Upper lobe of left lung (tissue), 6 donors: ENCODE measurements around the gene CNTLN. TPM values are rescaled to one million over a fixed set of nuclear protein-coding genes. Genes with fewer than 3 reads are reported as not detected.

Experiments used
- ATAC-seq, 2 donors: fragments of 200-7000 bp; cut with Tn5 transposase; one replicate each; pipeline ENCODE4 v1.9.1; 2022; ENCODE audit warnings: mild to moderate bottlenecking in 2 of 2, moderate library complexity in 2 of 2; ENCODE audit not compliant: low FRiP score in 2 of 2
- DNase-seq, 2 donors: peaks; one replicate each; pipeline ENCODE4 v3.0.0-alpha.2; 2019 to 2020
- H3K27ac ChIP-seq, 4 donors: fragments of 200-600 bp; sonication (generic); one replicate each; pipeline ENCODE4 v1.5.1; 2016 to 2019
- H3K27me3 ChIP-seq, 4 donors: fragments of 200-600 bp; sonication (generic); one replicate each; pipeline ENCODE4 v1.5.1; 2017 to 2019
- H3K36me3 ChIP-seq, 4 donors: fragments of 200-600 bp; sonication (generic); one replicate each; pipeline ENCODE4 v1.5.1; 2016 to 2019
- H3K4me1 ChIP-seq, 4 donors: fragments of 200-600 bp; sonication (generic); one replicate each; pipeline ENCODE4 v1.5.1; 2018 to 2019
- H3K4me3 ChIP-seq, 4 donors: fragments of 200-600 bp; sonication (generic); one replicate each; pipeline ENCODE4 v1.5.1; 2017 to 2019; ENCODE audit warnings: mild to moderate bottlenecking in 2 of 4, moderate library complexity in 1 of 4
- H3K9me3 ChIP-seq, 4 donors: fragments of 200-600 bp; sonication (generic); one replicate each; pipeline ENCODE4 v1.5.1; 2018 to 2019
- EP300 ChIP-seq, 4 donors: sonication (generic); formaldehyde crosslinking; IDR thresholded peaks; one replicate each; pipeline ENCODE4 v1.5.1; 2017; ENCODE audit warnings: antibody characterized with exemption in 4 of 4, control low read depth in 2 of 4
- POLR2A ChIP-seq, 4 donors: fragments of 450-650 bp; IDR thresholded peaks; one replicate each; pipeline ENCODE4 v1.5.1; 2016 to 2017; ENCODE audit warnings: antibody characterized with exemption in 4 of 4, mild to moderate bottlenecking in 2 of 4
- POLR2AphosphoS5 ChIP-seq, 2 donors: sonication (generic); formaldehyde crosslinking; IDR thresholded peaks; one replicate each; pipeline ENCODE4 v1.5.1; 2017; ENCODE audit warnings: antibody characterized with exemption in 2 of 2
- WGBS, 2 donors: methylation state at CpG; one replicate each; pipeline ENCODE4 v1.1.5; 2017 to 2018; 5-methylcytosine and 5-hydroxymethylcytosine counted together
- total RNA-seq, 6 donors: library from RNA; depleted of rRNA in 4 of 6; stranded (reverse); fragments of >200 nt in 4 of 6; gene quantifications; one replicate each; pipeline versions ENCODE4 v1.1.0 to v1.2.1, GENCODE V29; 2016 to 2021
- TF ChIP-seq, protein P1 (sequence below), 6 experiments: fragments of 450-650 bp in 4 of 6; fragments of 200-600 bp in 2 of 6; sonication (generic) in 2 of 6; IDR thresholded peaks; one replicate each; pipeline ENCODE4 v1.5.1; 2016 to 2019; ENCODE audit warnings: antibody characterized with exemption in 6 of 6
- donor health status: DM: no; HTN: no; CAD: no; lungs with moderate emphysema.
- donor health status: DM: no; HTN: yes; CAD: no; lungs with severe emphysema.

CNTLN gene
- total RNA-seq, 6 donors from 2014 or later = 5.5 to 58.7 (median 8.4) TPM

DNA sequence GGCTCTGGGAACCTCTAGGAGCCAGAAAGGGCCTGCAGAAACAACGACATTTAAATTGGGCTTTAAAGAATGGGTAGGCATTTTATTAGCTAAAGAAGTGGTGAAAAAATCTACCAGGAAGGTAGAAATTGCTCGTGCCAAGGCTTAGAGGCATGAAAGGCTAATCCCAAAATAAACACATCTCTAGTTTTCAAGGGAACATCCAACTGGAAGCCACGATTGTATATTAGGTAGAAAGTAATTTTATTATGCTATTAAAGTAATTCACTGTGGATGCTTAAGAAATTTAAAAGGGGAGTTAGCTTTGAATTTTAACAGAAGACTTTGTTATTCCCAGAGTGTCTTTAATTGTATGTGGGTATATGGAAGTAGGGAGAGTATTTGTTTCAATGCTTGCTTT, 17.5 kb upstream of the CNTLN start:
- 67% methylated on average over 3 of the region's 3 CpGs for WGBS, 2 donors
- Histone ChIP-seq H3K27ac (no peak overlapping the region), H3K4me1 (peaks cover 0 to 3% (median 0%) of the 10 kb centered on the region in 4 donors), H3K36me3 (no peaks in the 10 kb centered on the region), H3K9me3 (no peaks in the 10 kb centered on the region), H3K4me3 (no peak overlapping the region), H3K27me3 (no peaks in the 10 kb centered on the region)
- no peak for ATAC-seq
- TF ChIP-seq EP300 (IDR thresholded peaks at IDR 0.05) (no peak), POLR2A (IDR thresholded peaks at IDR 0.05) (no peak), POLR2AphosphoS5 (IDR thresholded peaks at IDR 0.05) (no peak)
- TF ChIP-seq, protein P1, sequence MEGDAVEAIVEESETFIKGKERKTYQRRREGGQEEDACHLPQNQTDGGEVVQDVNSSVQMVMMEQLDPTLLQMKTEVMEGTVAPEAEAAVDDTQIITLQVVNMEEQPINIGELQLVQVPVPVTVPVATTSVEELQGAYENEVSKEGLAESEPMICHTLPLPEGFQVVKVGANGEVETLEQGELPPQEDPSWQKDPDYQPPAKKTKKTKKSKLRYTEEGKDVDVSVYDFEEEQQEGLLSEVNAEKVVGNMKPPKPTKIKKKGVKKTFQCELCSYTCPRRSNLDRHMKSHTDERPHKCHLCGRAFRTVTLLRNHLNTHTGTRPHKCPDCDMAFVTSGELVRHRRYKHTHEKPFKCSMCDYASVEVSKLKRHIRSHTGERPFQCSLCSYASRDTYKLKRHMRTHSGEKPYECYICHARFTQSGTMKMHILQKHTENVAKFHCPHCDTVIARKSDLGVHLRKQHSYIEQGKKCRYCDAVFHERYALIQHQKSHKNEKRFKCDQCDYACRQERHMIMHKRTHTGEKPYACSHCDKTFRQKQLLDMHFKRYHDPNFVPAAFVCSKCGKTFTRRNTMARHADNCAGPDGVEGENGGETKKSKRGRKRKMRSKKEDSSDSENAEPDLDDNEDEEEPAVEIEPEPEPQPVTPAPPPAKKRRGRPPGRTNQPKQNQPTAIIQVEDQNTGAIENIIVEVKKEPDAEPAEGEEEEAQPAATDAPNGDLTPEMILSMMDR (IDR thresholded peaks at IDR 0.05) = no peak
- no peak for DNase-seq

DNA sequence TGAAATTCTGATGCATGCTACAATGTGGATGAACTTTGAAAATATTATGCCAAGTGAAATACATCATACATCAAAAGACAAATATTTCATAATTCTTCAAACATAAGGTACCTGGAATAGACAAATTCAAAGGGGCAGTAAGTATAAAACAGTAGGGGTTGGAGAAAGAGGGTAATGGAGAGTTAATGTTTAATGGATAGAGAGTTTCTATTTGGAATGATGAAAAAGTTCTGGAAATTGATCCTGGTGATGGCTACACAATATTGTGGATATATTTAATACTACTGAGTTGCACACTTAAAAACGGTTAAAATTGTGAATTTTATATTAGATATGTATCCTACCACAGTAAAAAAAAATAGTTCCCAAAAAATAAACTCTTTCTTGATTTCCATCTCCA, 14.6 kb upstream of the CNTLN start:
- Histone ChIP-seq H3K4me1 (peaks cover 0 to 3% (median 0%) of the 10 kb centered on the region in 4 donors), H3K27ac (no peak overlapping the region), H3K4me3 (no peak overlapping the region), H3K27me3 (no peaks in the 10 kb centered on the region), H3K9me3 (no peaks in the 10 kb centered on the region), H3K36me3 (no peaks in the 10 kb centered on the region)
- TF ChIP-seq POLR2A (IDR thresholded peaks at IDR 0.05) = no peak
- TF ChIP-seq, protein P1 (IDR thresholded peaks at IDR 0.05) = no peak
- TF ChIP-seq EP300 (IDR thresholded peaks at IDR 0.05) = no peak
- TF ChIP-seq POLR2AphosphoS5 (IDR thresholded peaks at IDR 0.05) = no peak
- WGBS, 2 donors = 90% methylated on average over 1 of the region's 1 CpG
- ATAC-seq (no peak), DNase-seq (no peak)

GRCh38 chr9:17121264-17121663, 13.6 kb upstream of the CNTLN start:
- peaks cover 0 to 3% (median 0%) of the 10 kb centered on the region in 4 donors for H3K4me1 ChIP-seq
- no peak for TF ChIP-seq POLR2A (IDR thresholded peaks at IDR 0.05)
- no peak for TF ChIP-seq EP300 (IDR thresholded peaks at IDR 0.05)
- TF ChIP-seq POLR2AphosphoS5 (IDR thresholded peaks at IDR 0.05) = no peak
- TF ChIP-seq, protein P1 (IDR thresholded peaks at IDR 0.05) = no peak
- no peak for DNase-seq
- H3K36me3 ChIP-seq = no peaks in the 10 kb centered on the region
- 90 to 91% methylated on average over 2 of the region's 2 CpGs for WGBS, 2 donors
- H3K27ac ChIP-seq = no peak overlapping the region
- H3K4me3 ChIP-seq = no peak overlapping the region
- ATAC-seq = no peak
- H3K9me3 ChIP-seq = no peaks in the 10 kb centered on the region
- H3K27me3 ChIP-seq = no peaks in the 10 kb centered on the region

DNA sequence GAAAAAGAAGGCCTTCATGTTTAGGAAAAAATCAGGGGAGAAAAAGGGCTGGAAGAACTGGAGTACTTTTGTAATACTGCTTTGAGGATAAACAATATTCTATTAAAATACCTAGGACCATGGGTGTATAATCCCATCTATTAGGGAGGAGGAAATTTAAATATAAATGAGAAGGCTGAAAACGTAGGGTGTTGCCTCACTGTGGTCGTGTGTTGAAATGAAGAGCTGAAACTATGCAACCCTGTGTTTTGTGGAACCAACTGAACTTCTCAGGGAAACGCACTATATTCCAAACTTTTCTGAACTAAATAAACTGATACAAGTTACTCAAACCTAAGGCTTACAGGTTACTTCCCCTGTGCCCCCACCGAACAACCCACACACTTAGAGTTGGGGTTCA, 4.5 kb upstream of the CNTLN start:
- DNase-seq = no peak
- no peak for ATAC-seq
- Histone ChIP-seq H3K4me3 (no peak overlapping the region), H3K36me3 (no peaks in the 10 kb centered on the region), H3K9me3 (no peaks in the 10 kb centered on the region), H3K27me3 (no peaks in the 10 kb centered on the region), H3K4me1 (peaks cover 5 to 7% (median 6%) of the 10 kb centered on the region in 4 donors), H3K27ac (no peak overlapping the region)
- 59 to 74% methylated on average over 4 of the region's 4 CpGs for WGBS, 2 donors
- TF ChIP-seq, protein P1 (IDR thresholded peaks at IDR 0.05) = no peak
- TF ChIP-seq POLR2A (IDR thresholded peaks at IDR 0.05) = no peak
- TF ChIP-seq EP300 (IDR thresholded peaks at IDR 0.05) = no peak
- TF ChIP-seq POLR2AphosphoS5 (IDR thresholded peaks at IDR 0.05) = no peak

DNA sequence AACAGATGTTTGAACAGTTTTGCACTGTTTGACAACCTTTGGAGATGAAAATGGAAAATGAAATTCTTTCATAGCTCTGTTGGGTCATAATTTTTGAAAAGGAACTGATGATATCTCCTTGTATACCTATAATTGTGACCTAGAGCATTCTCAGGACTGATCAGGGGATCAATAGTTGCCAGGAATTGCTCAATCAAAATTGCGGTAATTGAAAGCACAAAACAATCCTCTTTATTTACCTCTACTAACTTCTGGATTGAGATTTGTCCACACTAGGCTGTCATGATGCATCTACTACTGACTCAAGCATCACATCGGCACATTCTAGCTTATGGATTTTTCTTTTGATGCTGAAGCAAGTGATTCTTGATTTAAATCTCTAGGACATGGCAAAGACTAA, 4.1 kb upstream of the CNTLN start:
- no peaks in the 10 kb centered on the region for H3K9me3 ChIP-seq
- no peak for DNase-seq
- TF ChIP-seq EP300 (IDR thresholded peaks at IDR 0.05) (no peak), POLR2AphosphoS5 (IDR thresholded peaks at IDR 0.05) (no peak), POLR2A (IDR thresholded peaks at IDR 0.05) (no peak)
- TF ChIP-seq, protein P1 (IDR thresholded peaks at IDR 0.05) = no peak
- H3K27ac ChIP-seq = no peak overlapping the region
- WGBS, 2 donors = 81 to 84% methylated on average over 2 of the region's 2 CpGs
- no peaks in the 10 kb centered on the region for H3K27me3 ChIP-seq
- H3K4me3 ChIP-seq = no peak overlapping the region
- no peaks in the 10 kb centered on the region for H3K36me3 ChIP-seq
- H3K4me1 ChIP-seq = peaks cover 5 to 11% (median 6%) of the 10 kb centered on the region in 4 donors
- ATAC-seq = no peak
